Kidney (tissue), 14 donors: Measurements from ENCODE around the gene ACTR10. TPM values are rescaled to one million over a fixed set of nuclear protein-coding genes. Genes with fewer than 3 reads are reported as not detected.

ENCODE experiments used
- DNase-seq, 5 donors: peaks; one replicate each; pipeline ENCODE4 v3.0.0-alpha.2; 2013 to 2020
- FAIRE-seq: peaks from 2 replicates; lab custom pipeline; 2012; peaks lifted over from hg19 to GRCh38; lab: Jason Lieb, UNC
- H3K27ac ChIP-seq, 2 donors: one replicate each; pipeline ENCODE4 v1.7.0; 2013; ENCODE audit warnings: low read depth in 2 of 2, low read length in 2 of 2, inconsistent platforms in 1 of 2
- H3K27me3 ChIP-seq: one replicate; pipeline ENCODE4 v1.7.1; 2013; ENCODE audit warnings: low read length, inconsistent platforms; ENCODE audit not compliant: control insufficient read depth, insufficient read depth
- H3K36me3 ChIP-seq, 3 donors: one replicate each; pipeline versions ENCODE4 v1.7.0 to v1.7.1; 2013; ENCODE audit warnings: low read length in 3 of 3, control low read depth in 1 of 3, inconsistent platforms in 1 of 3; ENCODE audit not compliant: insufficient read depth in 3 of 3, control insufficient read depth in 2 of 3
- H3K4me1 ChIP-seq, 3 donors: one replicate each; pipeline versions ENCODE4 v1.7.0 to v1.7.1; 2013; ENCODE audit warnings: low read length in 3 of 3, inconsistent platforms in 1 of 3, low read depth in 1 of 3; ENCODE audit not compliant: control insufficient read depth in 2 of 3, insufficient read depth in 2 of 3
- H3K4me3 ChIP-seq, 3 donors: one replicate each; pipeline versions ENCODE4 v1.7.0 to v1.8.1; 2013; ENCODE audit warnings: low read length in 3 of 3, control low read depth in 1 of 3, inconsistent platforms in 1 of 3
- H3K9ac ChIP-seq, 3 donors: one replicate each; pipeline versions ENCODE4 v1.7.0 to v1.7.1; 2013; ENCODE audit warnings: low read length in 3 of 3, control low read depth in 1 of 3, inconsistent platforms in 1 of 3
- H3K9me3 ChIP-seq, 3 donors: one replicate each; pipeline versions ENCODE4 v1.7.0 to v1.7.1; 2013; ENCODE audit warnings: low read length in 3 of 3, control low read depth in 1 of 3, inconsistent platforms in 1 of 3; ENCODE audit not compliant: control insufficient read depth in 2 of 3, insufficient read depth in 1 of 3
- intact Hi-C: fragments of 100-400 bp; cut with DNase I; formaldehyde crosslinking; loops from one replicate; pipeline ENCODE4 v1.11.1; 2022
- polyA plus RNA-seq: library from polyadenylated mRNA; stranded (reverse); fragments of 350-450 nt; fragmentation: Illumina TruSeq; extraction: RNeasy Lipid Tissue Mini Kit (QIAGEN cat#74804); gene quantifications from one replicate; pipeline ENCODE4 v1.2.3, GENCODE V29; 2014; ENCODE audit warnings: low read depth, low replicate concordance; ENCODE audit not compliant: insufficient read depth
- total RNA-seq: library from RNA; stranded (reverse); fragmentation: NEBNext Ultra II Directional; extraction: Animal tissue kit (Norgen Biotek cat#: 25700); gene quantifications from one replicate; pipeline ENCODE4 v1.2.1, GENCODE V29; 2021
- TF ChIP-seq, protein P1 (sequence below): IDR thresholded peaks from 3 replicates; pipeline ENCODE4 v1.5.1; 2012; ENCODE audit warnings: mild to moderate bottlenecking, moderate library complexity, borderline replicate concordance; ENCODE audit not compliant: insufficient read depth; ENCODE audit errors: extremely low read depth
- donor health status: control.
- donor health status: control.
- donor health status: control.
- donor health status: control.
- donor health status: control.
- donor health status: DM: yes; HTN: yes; CAD: no.
- donor health status: Normal renal cell carcinoma (clear cell type).

ACTR10 gene
- total and polyA plus RNA-seq, 2 donors from 2014 or later = 68.1 to 96.6 TPM

DNA sequence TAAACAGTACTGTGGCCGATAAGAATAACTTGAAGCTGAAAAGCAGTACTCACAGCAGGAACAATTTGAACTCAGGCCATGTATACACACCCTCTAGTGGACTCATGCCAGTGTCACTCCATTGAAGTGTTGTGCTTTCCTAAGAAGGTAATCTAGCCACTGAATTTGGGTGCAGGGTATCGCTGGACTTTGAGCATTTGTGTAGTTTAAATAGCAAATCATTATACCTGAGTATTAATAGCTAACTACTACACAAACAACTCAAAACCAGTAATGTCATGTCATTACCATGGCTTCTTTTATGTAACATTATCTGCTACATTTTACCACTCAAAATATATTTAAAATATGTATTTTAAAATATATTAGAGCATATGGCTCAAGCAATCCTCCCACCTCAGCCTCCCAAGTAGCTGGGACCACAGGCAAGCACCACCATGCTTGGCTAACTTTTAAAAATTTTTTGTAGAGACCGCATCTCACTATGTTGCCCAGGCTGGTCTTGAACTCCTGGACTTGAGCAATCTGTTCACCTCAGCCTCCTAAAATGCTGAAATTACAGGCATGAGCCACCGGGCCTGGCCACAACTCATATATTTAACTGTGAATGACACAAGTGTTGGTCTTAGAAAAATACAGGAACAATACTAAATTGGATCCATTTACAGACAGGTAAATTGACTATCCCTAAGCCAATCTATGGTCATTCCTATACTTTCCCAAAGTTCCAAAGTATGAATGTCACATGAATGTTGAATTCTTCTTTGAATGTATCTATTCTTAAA is 72.8 kb downstream of the ACTR10 start:
- Histone ChIP-seq H3K4me3 (no peak overlapping the region), H3K9ac (peak overlapping the region in 1 of 3 donors; percentile 10), H3K4me1 (peaks cover 0 to 7% (median 7%) of the 10 kb centered on the region in 3 donors), H3K36me3 (peaks cover 6 to 48% (median 21%) of the 10 kb centered on the region in 3 donors), H3K9me3 (no peaks in the 10 kb centered on the region), H3K27me3 (no peaks in the 10 kb centered on the region), H3K27ac (peak overlapping the region; percentile 74 to 86)
- DNase-seq = peak in 2 of 5 donors; percentile 32 to 62
- TF ChIP-seq, protein P1, sequence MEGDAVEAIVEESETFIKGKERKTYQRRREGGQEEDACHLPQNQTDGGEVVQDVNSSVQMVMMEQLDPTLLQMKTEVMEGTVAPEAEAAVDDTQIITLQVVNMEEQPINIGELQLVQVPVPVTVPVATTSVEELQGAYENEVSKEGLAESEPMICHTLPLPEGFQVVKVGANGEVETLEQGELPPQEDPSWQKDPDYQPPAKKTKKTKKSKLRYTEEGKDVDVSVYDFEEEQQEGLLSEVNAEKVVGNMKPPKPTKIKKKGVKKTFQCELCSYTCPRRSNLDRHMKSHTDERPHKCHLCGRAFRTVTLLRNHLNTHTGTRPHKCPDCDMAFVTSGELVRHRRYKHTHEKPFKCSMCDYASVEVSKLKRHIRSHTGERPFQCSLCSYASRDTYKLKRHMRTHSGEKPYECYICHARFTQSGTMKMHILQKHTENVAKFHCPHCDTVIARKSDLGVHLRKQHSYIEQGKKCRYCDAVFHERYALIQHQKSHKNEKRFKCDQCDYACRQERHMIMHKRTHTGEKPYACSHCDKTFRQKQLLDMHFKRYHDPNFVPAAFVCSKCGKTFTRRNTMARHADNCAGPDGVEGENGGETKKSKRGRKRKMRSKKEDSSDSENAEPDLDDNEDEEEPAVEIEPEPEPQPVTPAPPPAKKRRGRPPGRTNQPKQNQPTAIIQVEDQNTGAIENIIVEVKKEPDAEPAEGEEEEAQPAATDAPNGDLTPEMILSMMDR = no peak
- FAIRE-seq = peak; percentile 74
- intact Hi-C loops = no loop called here

DNA sequence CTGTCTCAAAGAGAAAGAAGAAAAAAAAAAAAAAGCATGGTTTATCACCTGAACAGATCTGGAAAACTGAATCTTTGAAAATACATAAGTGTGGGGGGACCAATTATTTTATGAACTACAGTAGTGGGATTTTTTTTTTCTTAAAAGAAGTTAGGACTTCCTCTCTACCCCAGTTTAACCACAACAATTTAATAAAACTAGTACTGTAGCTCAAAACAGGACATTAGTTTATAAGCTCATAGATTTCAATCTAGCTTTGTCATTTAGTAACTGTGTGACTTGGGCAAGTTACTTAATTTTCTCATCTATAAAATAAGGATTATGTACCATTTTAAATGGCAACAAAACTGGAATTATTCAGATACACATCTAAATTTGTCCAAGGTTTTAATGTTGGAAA is 74.9 kb downstream of the ACTR10 start:
- Histone ChIP-seq H3K27ac (no peak overlapping the region), H3K9me3 (no peaks in the 10 kb centered on the region), H3K4me3 (no peak overlapping the region), H3K9ac (no peak overlapping the region), H3K27me3 (no peaks in the 10 kb centered on the region), H3K36me3 (peaks cover 6 to 31% (median 15%) of the 10 kb centered on the region in 3 donors), H3K4me1 (peaks cover 0 to 11% (median 7%) of the 10 kb centered on the region in 3 donors)
- intact Hi-C loops = no loop called here
- no peak for FAIRE-seq
- TF ChIP-seq, protein P1 = no peak
- no peak for DNase-seq

DNA sequence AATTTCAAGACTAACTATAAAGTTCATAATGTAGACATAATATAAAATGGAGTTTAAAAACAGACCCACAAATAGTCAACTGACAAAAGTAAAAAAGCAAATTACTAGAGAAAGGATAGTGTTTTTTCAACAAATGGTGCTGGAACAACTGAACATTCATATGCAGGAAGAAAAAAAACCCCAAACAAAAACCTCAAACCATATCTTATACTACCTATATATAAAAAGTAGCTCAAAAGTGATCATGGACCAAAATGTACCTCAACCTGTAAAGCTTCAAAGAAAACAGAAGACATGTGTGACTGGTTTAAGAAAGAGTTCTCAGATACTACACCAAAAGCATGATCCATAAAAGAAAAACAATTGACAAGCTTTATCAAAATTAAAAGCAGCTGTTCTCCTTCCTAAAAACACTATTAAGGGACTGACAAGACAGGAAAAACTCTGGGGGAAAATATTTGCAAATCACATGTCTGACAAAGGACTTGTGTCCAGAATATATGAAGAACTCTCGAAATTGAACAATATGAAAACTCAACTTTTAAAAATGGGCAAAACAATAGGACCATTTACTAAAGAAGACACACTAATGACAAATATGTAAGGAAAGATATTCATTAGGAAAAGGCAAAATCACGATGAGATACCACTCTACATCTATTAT is 75.7 kb downstream of the ACTR10 start:
- TF ChIP-seq, protein P1 = no peak
- Histone ChIP-seq H3K4me1 (peaks cover 0 to 12% (median 7%) of the 10 kb centered on the region in 3 donors), H3K36me3 (peaks cover 2 to 25% (median 12%) of the 10 kb centered on the region in 3 donors), H3K9me3 (no peaks in the 10 kb centered on the region), H3K9ac (no peak overlapping the region), H3K27ac (peak overlapping the region in 1 of 2 donors; percentile 18), H3K4me3 (no peak overlapping the region), H3K27me3 (no peaks in the 10 kb centered on the region)
- FAIRE-seq (no peak), DNase-seq (no peak)
- intact Hi-C loops = no loop called here
